Measurements from ENCODE around the gene TGIF1. TPM values are rescaled to one million over a fixed set of nuclear protein-coding genes. Genes with fewer than 3 reads are reported as not detected.
A peak's percentile ranks its signal among the peaks of the same experiment; 100 is the strongest.

The TGIF1 gene
- total RNA-seq = 10 to 100 TPM; 57.5 to 74.7 (median 60.4) TPM
- total RNA-seq (2013) = 33.2 TPM

GRCh38 chr18:3450012-3450798 lies at the start of gene TGIF1:
TSS of gene TGIF1 (plus strand) at chr18:3450172. CDS start at chr18:3450490, 318 bp downstream.
- WGBS (ENCODE audit: insufficient coverage) = under 1% methylated on average over 62 of the region's 71 CpGs
- DNase-seq (peak; percentile 65 to 93), ATAC-seq (peak; percentile 1 to 13 (median 6))
- Mint-ChIP-seq H3K4me1 (peaks cover 45 to 52% of the 10 kb centered on the region in 2 donors), H3K36me3 (no peaks in the 10 kb centered on the region), H3K27me3 (ENCODE audit: low read depth in 2 of 2) (no peaks in the 10 kb centered on the region), H3K9me3 (no peaks in the 10 kb centered on the region), H3K4me3 (peak within 1 kb of the TSS; percentile 97), H3K27ac (peak within 1 kb of the TSS; percentile 99 to 100)
- peak within 1 kb of the TSS; percentile 91 for H3K4me3 ChIP-seq (ENCODE audit: low read length)
- peaks cover 45% of the 10 kb centered on the region for H3K4me1 ChIP-seq (ENCODE audit: control insufficient read depth, insufficient read depth, low read length)
- no peaks in the 10 kb centered on the region for H3K27me3 ChIP-seq (ENCODE audit: control insufficient read depth, insufficient read depth, low read length)
- TF ChIP-seq CTCF (IDR thresholded peaks at IDR 0.05) = no peak
- H3K27ac ChIP-seq (ENCODE audit: low read length) = peak within 1 kb of the TSS; percentile 97
- no peaks in the 10 kb centered on the region for H3K9me3 ChIP-seq (ENCODE audit: control insufficient read depth, insufficient read depth, low read length)
- H3K36me3 ChIP-seq (ENCODE audit: control insufficient read depth, insufficient read depth, low read length) = no peaks in the 10 kb centered on the region
- intact Hi-C loops (cut with micrococcal nuclease) = loop anchor here (5.0 to 10.0 kb wide), 3 partner anchors 125 to 188 kb away; partner anchors contain the start of gene MYL12B

GRCh38 chr18:3400567-3401296 lies 49.2 kb upstream of the TGIF1 start:
- DNase-seq (no peak), ATAC-seq (no peak)
- no peak overlapping the region for H3K4me3 ChIP-seq (ENCODE audit: low read length)
- H3K27ac ChIP-seq (ENCODE audit: low read length) = no peak overlapping the region
- intact Hi-C loops (cut with micrococcal nuclease) = no loop called here
- Mint-ChIP-seq H3K27me3 (ENCODE audit: low read depth in 2 of 2) (peaks cover 0 to 5% of the 10 kb centered on the region in 2 donors), H3K36me3 (no peaks in the 10 kb centered on the region), H3K4me1 (peaks cover 0 to 5% of the 10 kb centered on the region in 2 donors), H3K4me3 (no peak overlapping the region), H3K27ac (no peak overlapping the region), H3K9me3 (no peaks in the 10 kb centered on the region)
- H3K27me3 ChIP-seq (ENCODE audit: control insufficient read depth, insufficient read depth, low read length) = no peaks in the 10 kb centered on the region
- no peak for TF ChIP-seq CTCF (IDR thresholded peaks at IDR 0.05)
- no peaks in the 10 kb centered on the region for H3K36me3 ChIP-seq (ENCODE audit: control insufficient read depth, insufficient read depth, low read length)
- WGBS (ENCODE audit: insufficient coverage) = 66% methylated on average over 2 of the region's 2 CpGs
- H3K4me1 ChIP-seq (ENCODE audit: control insufficient read depth, insufficient read depth, low read length) = peaks cover 3% of the 10 kb centered on the region
- H3K9me3 ChIP-seq (ENCODE audit: control insufficient read depth, insufficient read depth, low read length) = no peaks in the 10 kb centered on the region

- intact Hi-C loops (cut with micrococcal nuclease) = no loop called here
- H3K4me3 Mint-ChIP-seq = no peak overlapping the region
- no peaks in the 10 kb centered on the region for H3K9me3 Mint-ChIP-seq
- H3K4me3 ChIP-seq (ENCODE audit: low read length) = no peak overlapping the region
- H3K4me1 ChIP-seq (ENCODE audit: control insufficient read depth, insufficient read depth, low read length) = peaks cover 3% of the 10 kb centered on the region
- DNase-seq (no peak), ATAC-seq (no peak)
- H3K27me3 ChIP-seq (ENCODE audit: control insufficient read depth, insufficient read depth, low read length) = no peaks in the 10 kb centered on the region
- H3K27ac ChIP-seq (ENCODE audit: low read length) = peak overlapping the region; percentile 26
- no peak for TF ChIP-seq CTCF (IDR thresholded peaks at IDR 0.05)
- no peaks in the 10 kb centered on the region for H3K9me3 ChIP-seq (ENCODE audit: control insufficient read depth, insufficient read depth, low read length)
- no peaks in the 10 kb centered on the region for H3K36me3 ChIP-seq (ENCODE audit: control insufficient read depth, insufficient read depth, low read length)
- peaks cover 0 to 5% of the 10 kb centered on the region in 2 donors for H3K4me1 Mint-ChIP-seq
- H3K27ac Mint-ChIP-seq = no peak overlapping the region
- no peaks in the 10 kb centered on the region for H3K36me3 Mint-ChIP-seq
- H3K27me3 Mint-ChIP-seq (ENCODE audit: low read depth in 2 of 2) = no peaks in the 10 kb centered on the region
- no CpG with 5 or more reads among the region's 5 CpGs for WGBS (ENCODE audit: insufficient coverage)
Measured at GRCh38 chr18:3401669-3402620, 48.0 kb upstream of the TGIF1 start.

Data from natural killer cell (primary cell).